Fibroblast of lung (primary cell): ENCODE results near the gene NKX6-2. TPM values are rescaled to one million over a fixed set of nuclear protein-coding genes. Genes with fewer than 3 reads are reported as not detected.

Source experiments
- DNase-seq, 2 donors: peaks; one replicate each; pipeline versions ENCODE4 v3.0.0 to v3.0.0-alpha.2; 2010; ENCODE audit warnings: low read depth in 2 of 2
- H2AFZ ChIP-seq: 2 replicates; pipeline ENCODE4 v1.5.1; 2012; ENCODE audit warnings: low read length, control low read depth, inconsistent platforms
- H3K27ac ChIP-seq: 2 replicates; pipeline ENCODE4 v1.5.1; 2011; ENCODE audit warnings: low read length, control low read depth; ENCODE audit not compliant: insufficient read depth
- H3K27me3 ChIP-seq: 2 replicates; pipeline ENCODE4 v1.5.1; 2011; ENCODE audit warnings: mild to moderate bottlenecking, low read length; ENCODE audit not compliant: control insufficient read depth, insufficient read depth
- H3K36me3 ChIP-seq: 2 replicates; pipeline ENCODE4 v1.5.1; 2011; ENCODE audit warnings: low read length; ENCODE audit not compliant: control insufficient read depth, insufficient read depth
- H3K4me1 ChIP-seq: 2 replicates; pipeline ENCODE4 v1.5.1; 2011; ENCODE audit warnings: low read length; ENCODE audit not compliant: control insufficient read depth, insufficient read depth; ENCODE audit errors: extremely low read depth
- H3K4me2 ChIP-seq: 2 replicates; pipeline ENCODE4 v1.5.1; 2011; ENCODE audit warnings: low read length, control low read depth; ENCODE audit not compliant: insufficient read depth; ENCODE audit errors: extremely low read depth
- H3K4me3 ChIP-seq, 4 experiments: fragments of 200-600 bp in 1 of 4; sonication (generic) in 1 of 4; replicated peaks in 1 of 4; 2 replicates each; pipeline ENCODE4 v1.5.1; 2011 to 2016; ENCODE audit warnings: low read length in 4 of 4, low read depth in 3 of 4, mild to moderate bottlenecking in 3 of 4, control low read depth in 2 of 4, inconsistent platforms in 1 of 4, mixed read lengths in 1 of 4; ENCODE audit not compliant: insufficient read depth in 1 of 4; ENCODE audit errors: control extremely low read depth in 1 of 4
- H3K79me2 ChIP-seq: 2 replicates; pipeline ENCODE4 v1.5.1; 2012; ENCODE audit warnings: mild to moderate bottlenecking, low read length, inconsistent platforms; ENCODE audit not compliant: control insufficient read depth, insufficient read depth
- H3K9ac ChIP-seq: 2 replicates; pipeline ENCODE4 v1.5.1; 2011; ENCODE audit warnings: mild to moderate bottlenecking, low read length, control low read depth; ENCODE audit not compliant: insufficient read depth
- H3K9me3 ChIP-seq: 2 replicates; pipeline ENCODE4 v1.5.1; 2012; ENCODE audit warnings: low read depth, low read length; ENCODE audit not compliant: control insufficient read depth, insufficient read depth
- H4K20me1 ChIP-seq: 2 replicates; pipeline ENCODE4 v1.5.1; 2011; ENCODE audit warnings: low read length; ENCODE audit not compliant: control insufficient read depth, insufficient read depth; ENCODE audit errors: extremely low read depth
- EZH2 ChIP-seq: IDR thresholded peaks from 2 replicates; pipeline ENCODE4 v1.5.1; 2012; ENCODE audit warnings: low read length, control low read depth, mild to moderate bottlenecking; ENCODE audit errors: missing control alignments
- polyA plus RNA-seq, 2 donors: library from polyadenylated mRNA; depleted of rRNA in 1 of 2; stranded (reverse) in 1 of 2; unstranded in 1 of 2; fragments of >200 nt; gene quantifications; 2 replicates each; pipeline ENCODE4 v1.2.1, GENCODE V29; 2011 to 2012; ENCODE audit warnings: missing spikeins in 1 of 2
- total RNA-seq: library from RNA; depleted of rRNA; stranded (reverse); fragments of >200 nt; gene quantifications from 2 replicates; pipeline ENCODE4 v1.2.1, GENCODE V29; 2014
- TF ChIP-seq, protein P1 (sequence below), 2 donors: IDR thresholded peaks in 1 of 2; conservative IDR thresholded peaks in 1 of 2; 1 replicate in 1 of 2; 2 replicates in 1 of 2; pipeline ENCODE4 v1.5.1; 2011 to 2012; ENCODE audit warnings: low read length in 2 of 2, control low read depth in 1 of 2, inconsistent platforms in 1 of 2, low read depth in 1 of 2, mild to moderate bottlenecking in 1 of 2

The NKX6-2 gene
- total and polyA plus RNA-seq, 2 donors (not counting 1 experiment from before 2014, with no cell fraction given): not detected

DNA sequence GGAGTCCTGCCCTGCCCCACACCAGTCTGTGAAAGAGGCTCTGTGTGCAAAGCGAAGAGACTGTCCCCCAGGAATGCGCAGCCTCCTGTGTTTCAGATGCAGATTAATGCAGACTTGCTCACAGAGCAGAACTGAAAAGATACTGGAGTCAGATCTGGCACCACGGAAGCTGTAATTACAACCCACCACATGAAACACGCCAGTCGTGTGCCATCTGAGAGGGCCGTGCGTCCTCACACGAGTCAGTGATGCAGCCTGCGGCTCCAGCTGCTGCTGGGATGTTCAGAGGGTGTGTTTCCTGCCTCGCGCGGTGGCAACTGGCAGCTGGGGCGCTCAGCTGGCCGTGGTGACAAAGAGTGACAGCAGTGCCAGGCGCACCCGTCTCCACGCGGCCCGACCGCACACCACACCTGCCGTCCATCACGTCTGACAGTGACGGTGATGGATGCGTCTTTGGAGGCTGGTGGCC lies 50.0 kb downstream of the NKX6-2 start:
- no peak overlapping the region for H3K4me3 ChIP-seq
- no peak overlapping the region for H3K27ac ChIP-seq
- TF ChIP-seq EZH2: no peak
- TF ChIP-seq, protein P1, sequence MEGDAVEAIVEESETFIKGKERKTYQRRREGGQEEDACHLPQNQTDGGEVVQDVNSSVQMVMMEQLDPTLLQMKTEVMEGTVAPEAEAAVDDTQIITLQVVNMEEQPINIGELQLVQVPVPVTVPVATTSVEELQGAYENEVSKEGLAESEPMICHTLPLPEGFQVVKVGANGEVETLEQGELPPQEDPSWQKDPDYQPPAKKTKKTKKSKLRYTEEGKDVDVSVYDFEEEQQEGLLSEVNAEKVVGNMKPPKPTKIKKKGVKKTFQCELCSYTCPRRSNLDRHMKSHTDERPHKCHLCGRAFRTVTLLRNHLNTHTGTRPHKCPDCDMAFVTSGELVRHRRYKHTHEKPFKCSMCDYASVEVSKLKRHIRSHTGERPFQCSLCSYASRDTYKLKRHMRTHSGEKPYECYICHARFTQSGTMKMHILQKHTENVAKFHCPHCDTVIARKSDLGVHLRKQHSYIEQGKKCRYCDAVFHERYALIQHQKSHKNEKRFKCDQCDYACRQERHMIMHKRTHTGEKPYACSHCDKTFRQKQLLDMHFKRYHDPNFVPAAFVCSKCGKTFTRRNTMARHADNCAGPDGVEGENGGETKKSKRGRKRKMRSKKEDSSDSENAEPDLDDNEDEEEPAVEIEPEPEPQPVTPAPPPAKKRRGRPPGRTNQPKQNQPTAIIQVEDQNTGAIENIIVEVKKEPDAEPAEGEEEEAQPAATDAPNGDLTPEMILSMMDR (conservative IDR thresholded peaks at IDR 0.05 in 1 of 2, IDR thresholded peaks at IDR 0.05 in 1 of 2; ENCODE audit: low read depth in 1 of 2, low read length in 2 of 2): no peak

DNA sequence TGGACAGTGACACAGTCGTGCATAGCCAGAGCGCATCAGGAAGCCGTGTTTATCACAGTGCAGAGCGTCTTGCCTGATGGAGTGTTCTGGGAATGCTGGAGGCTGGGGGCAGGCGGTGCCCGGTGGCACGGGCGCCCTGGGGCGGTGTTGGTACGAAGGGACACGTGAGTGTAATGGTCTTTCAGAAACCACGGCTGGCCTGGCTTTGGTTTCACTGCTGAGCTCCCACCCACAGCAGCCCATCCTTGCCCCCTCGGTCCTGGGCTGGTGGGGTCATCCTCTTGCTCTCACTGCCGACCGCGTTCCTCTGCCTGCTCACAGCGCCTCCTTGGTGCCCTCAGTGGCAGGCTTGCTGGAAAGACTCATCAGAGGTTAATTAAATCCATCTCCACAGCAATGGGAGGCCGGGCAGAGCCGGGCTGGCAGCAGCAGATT lies 50.6 kb downstream of the NKX6-2 start:
- H3K4me1 ChIP-seq: no peaks in the 10 kb centered on the region
- no peak overlapping the region for H2AFZ ChIP-seq
- H3K4me2 ChIP-seq: no peak overlapping the region
- no peaks in the 10 kb centered on the region for H3K36me3 ChIP-seq
- no peaks in the 10 kb centered on the region for H3K9me3 ChIP-seq
- no peak overlapping the region for H3K27ac ChIP-seq
- no peak overlapping the region for H3K9ac ChIP-seq
- no peak for DNase-seq
- TF ChIP-seq, protein P1 (conservative IDR thresholded peaks at IDR 0.05 in 1 of 2, IDR thresholded peaks at IDR 0.05 in 1 of 2; ENCODE audit: low read depth in 1 of 2, low read length in 2 of 2): no peak
- TF ChIP-seq EZH2: no peak
- no peaks in the 10 kb centered on the region for H4K20me1 ChIP-seq
- no peak overlapping the region for H3K4me3 ChIP-seq
- no peaks in the 10 kb centered on the region for H3K27me3 ChIP-seq
- H3K79me2 ChIP-seq: no peaks in the 10 kb centered on the region

More for the DNA sequence above, 50.0 kb downstream of the NKX6-2 start:
- no peaks in the 10 kb centered on the region for H4K20me1 ChIP-seq
- H3K27me3 ChIP-seq: no peaks in the 10 kb centered on the region
- no peaks in the 10 kb centered on the region for H3K4me1 ChIP-seq
- no peaks in the 10 kb centered on the region for H3K79me2 ChIP-seq
- DNase-seq: no peak
- H2AFZ ChIP-seq: no peak overlapping the region
- no peak overlapping the region for H3K9ac ChIP-seq
- H3K4me2 ChIP-seq: no peak overlapping the region
- no peaks in the 10 kb centered on the region for H3K9me3 ChIP-seq
- no peaks in the 10 kb centered on the region for H3K36me3 ChIP-seq

DNA sequence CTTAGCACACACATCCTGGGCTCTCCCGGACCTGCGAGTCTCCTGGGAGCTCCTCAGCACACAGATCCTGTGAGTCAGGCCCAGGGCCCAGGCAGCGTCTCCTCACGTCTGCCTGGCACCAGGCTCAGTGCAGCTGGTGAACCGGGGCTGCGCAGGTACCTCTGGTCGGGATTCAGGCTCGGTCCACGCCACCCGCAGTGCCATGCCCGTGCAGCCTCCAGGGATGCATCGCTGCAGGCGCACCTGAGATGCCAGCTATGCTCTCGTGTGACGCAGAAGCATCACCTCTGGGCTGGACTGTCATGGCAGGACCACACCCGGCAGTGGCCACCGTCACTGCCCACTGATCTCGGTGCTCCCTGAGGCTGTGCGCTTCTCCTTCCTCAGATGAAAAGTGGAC lies 52.0 kb downstream of the NKX6-2 start:
- H3K36me3 ChIP-seq: no peaks in the 10 kb centered on the region
- no peak overlapping the region for H3K27ac ChIP-seq
- no peaks in the 10 kb centered on the region for H3K27me3 ChIP-seq
- no peaks in the 10 kb centered on the region for H3K9me3 ChIP-seq
- no peak overlapping the region for H3K9ac ChIP-seq
- H4K20me1 ChIP-seq: no peaks in the 10 kb centered on the region
- H3K4me3 ChIP-seq: no peak overlapping the region
- no peak for DNase-seq
- H3K4me1 ChIP-seq: no peaks in the 10 kb centered on the region
- H3K79me2 ChIP-seq: no peaks in the 10 kb centered on the region
- no peak for TF ChIP-seq EZH2
- TF ChIP-seq, protein P1 (conservative IDR thresholded peaks at IDR 0.05 in 1 of 2, IDR thresholded peaks at IDR 0.05 in 1 of 2; ENCODE audit: low read depth in 1 of 2, low read length in 2 of 2): no peak
- H2AFZ ChIP-seq: no peak overlapping the region
- H3K4me2 ChIP-seq: no peak overlapping the region

Other genes with a start within 250 kb of the NKX6-2 start
- gene INPP5A, start 248.4 kb downstream of the NKX6-2 start, total RNA-seq: 21.1 and 24.6 TPM in 2 replicates
- 36.3 and 39.9 TPM in 2 replicates for gene INPP5A, start 248.4 kb downstream of the NKX6-2 start, polyA plus RNA-seq
- 0.26 and 0.66 TPM in 2 replicates for gene CFAP46, start 156.4 kb upstream of the NKX6-2 start, total RNA-seq
- gene CFAP46, start 156.4 kb upstream of the NKX6-2 start, polyA plus RNA-seq: 0.25 and 0.64 TPM in 2 replicates